GM23338 (cell line): ENCODE measurements around the gene MRPL48. TPM values are rescaled to one million over a fixed set of nuclear protein-coding genes. Genes with fewer than 3 reads are reported as not detected.

Experiments
- ATAC-seq: fragments of 200-7000 bp; cut with Tn5 transposase; 3 replicates; pipeline ENCODE4 v1.9.1; 2020
- DNase-seq: peaks from one replicate; pipeline ENCODE4 v3.0.0-alpha.2; 2015; ENCODE audit warnings: low spot score
- H2AFZ ChIP-seq: fragments of 200-600 bp; sonication (generic); 2 replicates; pipeline ENCODE4 v1.8.0; 2016; ENCODE audit warnings: antibody characterized with exemption, mild to moderate bottlenecking, moderate library complexity
- H3F3A ChIP-seq: fragments of 200-600 bp; sonication (generic); replicated peaks from 2 replicates; pipeline ENCODE4 v1.8.0; 2017; ENCODE audit warnings: antibody characterized with exemption, mixed run types, low read depth
- H3K27ac ChIP-seq: fragments of 200-600 bp; sonication (generic); 2 replicates; pipeline ENCODE4 v1.6.1; 2016; ENCODE audit warnings: low read depth
- H3K27me3 ChIP-seq: fragments of 200-600 bp; sonication (generic); 2 replicates; pipeline ENCODE4 v1.8.0; 2016; ENCODE audit warnings: mild to moderate bottlenecking, mixed run types, moderate library complexity; ENCODE audit not compliant: insufficient read depth
- H3K36me3 ChIP-seq: fragments of 200-600 bp; sonication (generic); 2 replicates; pipeline ENCODE4 v1.8.0; 2016; ENCODE audit warnings: mild to moderate bottlenecking; ENCODE audit not compliant: insufficient read depth
- H3K4me1 ChIP-seq: fragments of 200-600 bp; sonication (generic); 2 replicates; pipeline ENCODE4 v1.8.0; 2016; ENCODE audit warnings: mild to moderate bottlenecking, moderate library complexity; ENCODE audit not compliant: insufficient read depth
- H3K4me2 ChIP-seq: fragments of 200-600 bp; sonication (generic); 2 replicates; pipeline ENCODE4 v1.7.1; 2017; ENCODE audit warnings: mixed run types
- H3K4me3 ChIP-seq: fragments of 200-600 bp; sonication (generic); 2 replicates; pipeline ENCODE4 v1.6.1; 2016; ENCODE audit warnings: mixed run types
- H3K79me2 ChIP-seq: fragments of 200-600 bp; sonication (generic); replicated peaks from 2 replicates; pipeline ENCODE4 v1.8.0; 2017; ENCODE audit warnings: mild to moderate bottlenecking; ENCODE audit not compliant: insufficient read depth
- H3K9me2 ChIP-seq: fragments of 200-600 bp; sonication (generic); 2 replicates; pipeline ENCODE4 v1.8.0; 2017; ENCODE audit not compliant: insufficient read depth
- H4K20me1 ChIP-seq: fragments of 200-600 bp; sonication (generic); replicated peaks from 2 replicates; pipeline ENCODE4 v1.8.0; 2017; ENCODE audit warnings: mild to moderate bottlenecking; ENCODE audit not compliant: insufficient read depth
- H3K27ac Mint-ChIP-seq: 2 replicates; pipeline ENCODE4 v1.8.0; 2020; ENCODE audit warnings: inconsistent platforms, mild to moderate bottlenecking, moderate library complexity, mixed read lengths
- H3K27me3 Mint-ChIP-seq: 3 replicates; pipeline ENCODE4 v1.8.0; 2022; ENCODE audit warnings: low read depth, mild to moderate bottlenecking, moderate library complexity, mixed read lengths, inconsistent platforms; ENCODE audit not compliant: insufficient read depth, poor library complexity
- H3K36me3 Mint-ChIP-seq: 3 replicates; pipeline ENCODE4 v1.8.0; 2021; ENCODE audit warnings: low read depth, mild to moderate bottlenecking, inconsistent platforms, moderate library complexity, mixed read lengths
- H3K4me1 Mint-ChIP-seq: 3 replicates; pipeline ENCODE4 v1.8.0; 2020; ENCODE audit warnings: mild to moderate bottlenecking, inconsistent platforms, mixed read lengths
- H3K4me3 Mint-ChIP-seq: 3 replicates; pipeline ENCODE4 v1.8.0; 2021; ENCODE audit warnings: moderate library complexity, mild to moderate bottlenecking, inconsistent platforms, mixed read lengths
- H3K9me3 Mint-ChIP-seq: 3 replicates; pipeline ENCODE4 v1.8.0; 2020; ENCODE audit warnings: moderate library complexity, mild to moderate bottlenecking, inconsistent platforms, mixed read lengths
- NANOG ChIP-seq: IDR thresholded peaks from 2 replicates; pipeline ENCODE4 v1.6.1; 2016; ENCODE audit warnings: antibody characterized with exemption, borderline replicate concordance
- POLR2AphosphoS5 ChIP-seq: IDR thresholded peaks from 2 replicates; pipeline ENCODE4 v1.6.1; 2016; ENCODE audit warnings: antibody characterized with exemption, low read depth
- ZNF462 ChIP-seq: fragments of 250-450 bp; sonication (Bioruptor Pico); IDR thresholded peaks from 2 replicates; pipeline ENCODE4 v1.5.0; 2020; ENCODE audit warnings: mild to moderate bottlenecking, moderate library complexity
- polyA plus RNA-seq: library from polyadenylated mRNA; unstranded; fragments of >200 nt; fragmentation: Nextera tagmentation; extraction: Ambion mirVana; gene quantifications from 2 replicates; pipeline ENCODE4 v1.2.1, GENCODE V29; 2016
- total RNA-seq: library from RNA; depleted of rRNA; stranded (reverse); fragments of >200 nt; shearing (Covaris generic); gene quantifications from 2 replicates; pipeline ENCODE4 v1.2.3, GENCODE V29; 2014
- TF ChIP-seq, protein P1 (sequence below): IDR thresholded peaks from one replicate; pipeline ENCODE4 v1.6.1; 2018; ENCODE audit warnings: antibody characterized with exemption; ENCODE audit not compliant: unreplicated experiment
- TF ChIP-seq, protein P2 (sequence below): IDR thresholded peaks from 2 replicates; pipeline ENCODE4 v1.6.1; 2016; ENCODE audit warnings: antibody characterized with exemption

The MRPL48 gene
- total and polyA plus RNA-seq, 2 experiments from 2014 or later, result 24.1 to 103 TPM

GRCh38 chr11:73888244-73888643 is 100.6 kb downstream of the MRPL48 start (continued):
- TF ChIP-seq ZNF462 (no peak), NANOG (no peak)

DNA sequence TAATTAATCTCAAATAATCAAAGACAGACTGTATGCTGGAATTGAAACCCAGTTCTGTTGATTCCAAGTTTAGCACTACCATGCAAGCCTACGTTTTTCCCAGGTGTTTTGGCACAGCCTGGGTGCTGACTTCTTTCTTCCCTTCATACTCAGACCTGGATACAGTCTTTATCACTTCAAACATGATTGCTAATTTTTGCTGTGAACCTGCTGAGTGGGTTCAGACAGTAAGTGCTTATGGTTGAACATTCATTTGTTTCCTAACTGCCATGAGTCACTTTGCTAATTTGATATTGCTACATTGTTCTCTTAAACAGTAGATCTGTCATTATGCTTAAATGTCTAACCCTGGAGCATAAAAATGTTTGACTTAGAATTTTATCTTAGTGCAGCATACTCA is 101.3 kb downstream of the MRPL48 start:
- Histone ChIP-seq H3K4me3 (no peak overlapping the region), H3K36me3 (peaks cover 6% of the 10 kb centered on the region; the same call in 1 of the 2 replicates), H3K27me3 (no peaks in the 10 kb centered on the region), H3K4me1 (no peaks in the 10 kb centered on the region), H3F3A (no peaks in the 10 kb centered on the region), H3K27ac (no peak overlapping the region), H3K9me2 (no peaks in the 10 kb centered on the region), H3K4me2 (no peak overlapping the region), H3K79me2 (no peaks in the 10 kb centered on the region), H2AFZ (no peak overlapping the region), H4K20me1 (no peaks in the 10 kb centered on the region; the same call in 1 of the 2 replicates)
- no peak for ATAC-seq
- Mint-ChIP-seq H3K4me3 (no peak overlapping the region), H3K4me1 (no peaks in the 10 kb centered on the region), H3K9me3 (no peaks in the 10 kb centered on the region), H3K27ac (no peak overlapping the region), H3K27me3 (peaks cover 2% of the 10 kb centered on the region), H3K36me3 (peaks cover 9% of the 10 kb centered on the region)
- no peak for DNase-seq
- TF ChIP-seq, protein P1, sequence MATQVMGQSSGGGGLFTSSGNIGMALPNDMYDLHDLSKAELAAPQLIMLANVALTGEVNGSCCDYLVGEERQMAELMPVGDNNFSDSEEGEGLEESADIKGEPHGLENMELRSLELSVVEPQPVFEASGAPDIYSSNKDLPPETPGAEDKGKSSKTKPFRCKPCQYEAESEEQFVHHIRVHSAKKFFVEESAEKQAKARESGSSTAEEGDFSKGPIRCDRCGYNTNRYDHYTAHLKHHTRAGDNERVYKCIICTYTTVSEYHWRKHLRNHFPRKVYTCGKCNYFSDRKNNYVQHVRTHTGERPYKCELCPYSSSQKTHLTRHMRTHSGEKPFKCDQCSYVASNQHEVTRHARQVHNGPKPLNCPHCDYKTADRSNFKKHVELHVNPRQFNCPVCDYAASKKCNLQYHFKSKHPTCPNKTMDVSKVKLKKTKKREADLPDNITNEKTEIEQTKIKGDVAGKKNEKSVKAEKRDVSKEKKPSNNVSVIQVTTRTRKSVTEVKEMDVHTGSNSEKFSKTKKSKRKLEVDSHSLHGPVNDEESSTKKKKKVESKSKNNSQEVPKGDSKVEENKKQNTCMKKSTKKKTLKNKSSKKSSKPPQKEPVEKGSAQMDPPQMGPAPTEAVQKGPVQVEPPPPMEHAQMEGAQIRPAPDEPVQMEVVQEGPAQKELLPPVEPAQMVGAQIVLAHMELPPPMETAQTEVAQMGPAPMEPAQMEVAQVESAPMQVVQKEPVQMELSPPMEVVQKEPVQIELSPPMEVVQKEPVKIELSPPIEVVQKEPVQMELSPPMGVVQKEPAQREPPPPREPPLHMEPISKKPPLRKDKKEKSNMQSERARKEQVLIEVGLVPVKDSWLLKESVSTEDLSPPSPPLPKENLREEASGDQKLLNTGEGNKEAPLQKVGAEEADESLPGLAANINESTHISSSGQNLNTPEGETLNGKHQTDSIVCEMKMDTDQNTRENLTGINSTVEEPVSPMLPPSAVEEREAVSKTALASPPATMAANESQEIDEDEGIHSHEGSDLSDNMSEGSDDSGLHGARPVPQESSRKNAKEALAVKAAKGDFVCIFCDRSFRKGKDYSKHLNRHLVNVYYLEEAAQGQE, result no peak
- TF ChIP-seq, protein P2, sequence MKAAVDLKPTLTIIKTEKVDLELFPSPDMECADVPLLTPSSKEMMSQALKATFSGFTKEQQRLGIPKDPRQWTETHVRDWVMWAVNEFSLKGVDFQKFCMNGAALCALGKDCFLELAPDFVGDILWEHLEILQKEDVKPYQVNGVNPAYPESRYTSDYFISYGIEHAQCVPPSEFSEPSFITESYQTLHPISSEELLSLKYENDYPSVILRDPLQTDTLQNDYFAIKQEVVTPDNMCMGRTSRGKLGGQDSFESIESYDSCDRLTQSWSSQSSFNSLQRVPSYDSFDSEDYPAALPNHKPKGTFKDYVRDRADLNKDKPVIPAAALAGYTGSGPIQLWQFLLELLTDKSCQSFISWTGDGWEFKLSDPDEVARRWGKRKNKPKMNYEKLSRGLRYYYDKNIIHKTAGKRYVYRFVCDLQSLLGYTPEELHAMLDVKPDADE, result no peak
- TF ChIP-seq POLR2AphosphoS5, result no peak
- no peak for TF ChIP-seq ZNF462
